Measurements from ENCODE around the gene ENTPD3. TPM values are rescaled to one million over a fixed set of nuclear protein-coding genes. Genes with fewer than 3 reads are reported as not detected.

ENTPD3 gene
- total and polyA plus RNA-seq, 2 of the 13 experiments (the other 11 are each of a cell fraction or from before 2014, with no cell fraction given): 0.07 TPM; not detected in 1

DNA sequence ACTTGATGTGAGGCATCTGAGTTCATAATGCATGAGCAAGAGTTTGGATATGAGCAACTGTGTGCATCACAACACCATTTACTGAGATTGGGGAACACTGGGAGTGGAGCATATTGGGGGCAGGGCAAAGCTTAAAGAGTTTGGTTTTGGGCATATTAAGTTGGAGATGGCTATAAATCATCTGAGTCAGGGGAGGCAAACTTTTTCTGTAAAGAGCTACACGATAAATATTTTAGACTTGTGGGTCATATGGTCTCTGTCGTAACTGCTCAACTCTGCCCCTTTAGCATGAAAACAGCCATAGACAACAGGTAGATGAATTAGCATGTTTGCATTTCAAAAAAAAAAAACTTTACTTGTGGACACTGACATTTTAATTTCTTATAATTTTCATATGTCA, 20.0 kb downstream of the ENTPD3 start:
- H2AFZ ChIP-seq (ENCODE audit: low read length): no peak overlapping the region
- no peaks in the 10 kb centered on the region for H3K9me3 ChIP-seq (ENCODE audit: low read length)
- no peaks in the 10 kb centered on the region for H3K79me2 ChIP-seq (ENCODE audit: insufficient read depth, low read length)
- no peaks in the 10 kb centered on the region for H3K36me3 ChIP-seq (replicated peaks in 1 of 2; ENCODE audit: control insufficient read depth in 1 of 2, insufficient read depth in 2 of 2, low read length in 2 of 2)
- intact Hi-C loops (cut with micrococcal nuclease; ENCODE audit: unreplicated experiment) (no loop called here), in situ Hi-C loops (cut with HindIII; ENCODE audit: extremely low pct_ligation_motif_present, low pct_unique_long_range_greater_than_20kb) (no loop called here)
- BruUV-seq (replicated peaks): no TSS peak
- no peaks in the 10 kb centered on the region for H3K4me1 ChIP-seq (ENCODE audit: insufficient read depth, low read length)
- H3K4me3 ChIP-seq (replicated peaks in 1 of 3; ENCODE audit: insufficient read depth in 1 of 3, low read depth in 2 of 3, low read length in 3 of 3): no peak overlapping the region
- no peaks in the 10 kb centered on the region; a peak in 1 of 5 replicates for H3K27me3 ChIP-seq (ENCODE audit: control insufficient read depth in 1 of 2, insufficient read depth in 2 of 2, low read length in 2 of 2)
- ATAC-seq (no peak), DNase-seq (ENCODE audit: low spot score) (no peak), FAIRE-seq (no peak)
- H3K9ac ChIP-seq (ENCODE audit: insufficient read depth, low read depth, low read length): no peak overlapping the region
- no peak overlapping the region for H3K27ac ChIP-seq (ENCODE audit: extremely low read length, insufficient read depth, low read length)
- CTCF ChIA-PET (ENCODE audit: low intra/inter-chr PET ratio, low total read pairs): no interaction called here
- TF ChIP-seq ZNF17 (CRISPR knock-in tag; IDR thresholded peaks at IDR 0.05) (no peak), SP5 (CRISPR knock-in tag; IDR thresholded peaks at IDR 0.05; ENCODE audit: borderline replicate concordance, low read depth) (no peak), ZNF3 (CRISPR knock-in tag; IDR thresholded peaks at IDR 0.05) (no peak), NR2F6 (IDR thresholded peaks at IDR 0.05) (no peak), NR2F6 (CRISPR knock-in tag; IDR thresholded peaks at IDR 0.05) (no peak), ZNF674 (CRISPR knock-in tag; IDR thresholded peaks at IDR 0.05; ENCODE audit: low read depth) (no peak), ZNF343 (CRISPR knock-in tag; IDR thresholded peaks at IDR 0.05) (no peak), SP4 (CRISPR knock-in tag; IDR thresholded peaks at IDR 0.05) (no peak), ZFP1 (CRISPR knock-in tag; IDR thresholded peaks at IDR 0.05) (no peak), SP140L (CRISPR knock-in tag; IDR thresholded peaks at IDR 0.05; ENCODE audit: borderline replicate concordance) (no peak), NFE2L2 (IDR thresholded peaks at IDR 0.05; ENCODE audit: low read length) (no peak), ZNF282 (IDR thresholded peaks at IDR 0.05; ENCODE audit: partially characterized antibody) (no peak), ZNF614 (CRISPR knock-in tag; IDR thresholded peaks at IDR 0.05; ENCODE audit: borderline replicate concordance) (no peak), ZNF431 (CRISPR knock-in tag; IDR thresholded peaks at IDR 0.05; ENCODE audit: borderline replicate concordance, low read depth) (no peak), ASH2L (IDR thresholded peaks at IDR 0.05; ENCODE audit: insufficient read length, low read depth, low read length) (no peak), ZBTB1 (CRISPR knock-in tag; IDR thresholded peaks at IDR 0.05; ENCODE audit: borderline replicate concordance) (no peak)
- TF ChIP-seq, protein P1, sequence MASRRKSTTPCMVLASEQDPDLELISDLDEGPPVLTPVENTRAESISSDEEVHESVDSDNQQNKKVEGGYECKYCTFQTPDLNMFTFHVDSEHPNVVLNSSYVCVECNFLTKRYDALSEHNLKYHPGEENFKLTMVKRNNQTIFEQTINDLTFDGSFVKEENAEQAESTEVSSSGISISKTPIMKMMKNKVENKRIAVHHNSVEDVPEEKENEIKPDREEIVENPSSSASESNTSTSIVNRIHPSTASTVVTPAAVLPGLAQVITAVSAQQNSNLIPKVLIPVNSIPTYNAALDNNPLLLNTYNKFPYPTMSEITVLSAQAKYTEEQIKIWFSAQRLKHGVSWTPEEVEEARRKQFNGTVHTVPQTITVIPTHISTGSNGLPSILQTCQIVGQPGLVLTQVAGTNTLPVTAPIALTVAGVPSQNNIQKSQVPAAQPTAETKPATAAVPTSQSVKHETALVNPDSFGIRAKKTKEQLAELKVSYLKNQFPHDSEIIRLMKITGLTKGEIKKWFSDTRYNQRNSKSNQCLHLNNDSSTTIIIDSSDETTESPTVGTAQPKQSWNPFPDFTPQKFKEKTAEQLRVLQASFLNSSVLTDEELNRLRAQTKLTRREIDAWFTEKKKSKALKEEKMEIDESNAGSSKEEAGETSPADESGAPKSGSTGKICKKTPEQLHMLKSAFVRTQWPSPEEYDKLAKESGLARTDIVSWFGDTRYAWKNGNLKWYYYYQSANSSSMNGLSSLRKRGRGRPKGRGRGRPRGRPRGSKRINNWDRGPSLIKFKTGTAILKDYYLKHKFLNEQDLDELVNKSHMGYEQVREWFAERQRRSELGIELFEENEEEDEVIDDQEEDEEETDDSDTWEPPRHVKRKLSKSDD (CRISPR knock-in tag; IDR thresholded peaks at IDR 0.05; ENCODE audit: low read depth): no peak
- TF ChIP-seq, protein P2, sequence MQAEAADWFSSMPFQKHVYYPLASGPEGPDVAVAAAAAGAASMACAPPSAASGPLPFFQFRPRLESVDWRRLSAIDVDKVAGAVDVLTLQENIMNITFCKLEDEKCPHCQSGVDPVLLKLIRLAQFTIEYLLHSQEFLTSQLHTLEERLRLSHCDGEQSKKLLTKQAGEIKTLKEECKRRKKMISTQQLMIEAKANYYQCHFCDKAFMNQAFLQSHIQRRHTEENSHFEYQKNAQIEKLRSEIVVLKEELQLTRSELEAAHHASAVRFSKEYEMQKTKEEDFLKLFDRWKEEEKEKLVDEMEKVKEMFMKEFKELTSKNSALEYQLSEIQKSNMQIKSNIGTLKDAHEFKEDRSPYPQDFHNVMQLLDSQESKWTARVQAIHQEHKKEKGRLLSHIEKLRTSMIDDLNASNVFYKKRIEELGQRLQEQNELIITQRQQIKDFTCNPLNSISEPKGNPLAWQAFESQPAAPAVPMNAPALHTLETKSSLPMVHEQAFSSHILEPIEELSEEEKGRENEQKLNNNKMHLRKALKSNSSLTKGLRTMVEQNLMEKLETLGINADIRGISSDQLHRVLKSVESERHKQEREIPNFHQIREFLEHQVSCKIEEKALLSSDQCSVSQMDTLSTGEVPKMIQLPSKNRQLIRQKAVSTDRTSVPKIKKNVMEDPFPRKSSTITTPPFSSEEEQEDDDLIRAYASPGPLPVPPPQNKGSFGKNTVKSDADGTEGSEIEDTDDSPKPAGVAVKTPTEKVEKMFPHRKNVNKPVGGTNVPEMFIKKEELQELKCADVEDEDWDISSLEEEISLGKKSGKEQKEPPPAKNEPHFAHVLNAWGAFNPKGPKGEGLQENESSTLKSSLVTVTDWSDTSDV (CRISPR knock-in tag; IDR thresholded peaks at IDR 0.05): no peak
- TF ChIP-seq, protein P3, sequence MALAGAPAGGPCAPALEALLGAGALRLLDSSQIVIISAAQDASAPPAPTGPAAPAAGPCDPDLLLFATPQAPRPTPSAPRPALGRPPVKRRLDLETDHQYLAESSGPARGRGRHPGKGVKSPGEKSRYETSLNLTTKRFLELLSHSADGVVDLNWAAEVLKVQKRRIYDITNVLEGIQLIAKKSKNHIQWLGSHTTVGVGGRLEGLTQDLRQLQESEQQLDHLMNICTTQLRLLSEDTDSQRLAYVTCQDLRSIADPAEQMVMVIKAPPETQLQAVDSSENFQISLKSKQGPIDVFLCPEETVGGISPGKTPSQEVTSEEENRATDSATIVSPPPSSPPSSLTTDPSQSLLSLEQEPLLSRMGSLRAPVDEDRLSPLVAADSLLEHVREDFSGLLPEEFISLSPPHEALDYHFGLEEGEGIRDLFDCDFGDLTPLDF (CRISPR knock-in tag; IDR thresholded peaks at IDR 0.05): no peak
- H4K20me1 ChIP-seq (ENCODE audit: insufficient read depth, low read length): no peaks in the 10 kb centered on the region
- 85% methylated on average over 2 of the region's 2 CpGs for WGBS (ENCODE audit: low lambda C conversion rate)
- POLR2A ChIA-PET: no interaction called here
- H3K4me2 ChIP-seq (ENCODE audit: low read depth, low read length): no peak overlapping the region
